Stimulated activated CD8-positive, alpha-beta memory T cell treated with anti-CD3 and anti-CD28 coated beads, Interleukin-4, amount 100 ng/mL, for 4 hours (primary cell): ENCODE measurements around the gene MAF.

Source experiments
- DNase-seq, 2 donors: peaks; one replicate each; pipeline ENCODE4 v3.0.0-alpha.2; 2020; ENCODE audit warnings: low read depth in 2 of 2, low spot score in 1 of 2

MAF gene

GRCh38 chr16:79613009-79613408, 12.5 kb upstream of the MAF start:
- no peak for DNase-seq

DNA sequence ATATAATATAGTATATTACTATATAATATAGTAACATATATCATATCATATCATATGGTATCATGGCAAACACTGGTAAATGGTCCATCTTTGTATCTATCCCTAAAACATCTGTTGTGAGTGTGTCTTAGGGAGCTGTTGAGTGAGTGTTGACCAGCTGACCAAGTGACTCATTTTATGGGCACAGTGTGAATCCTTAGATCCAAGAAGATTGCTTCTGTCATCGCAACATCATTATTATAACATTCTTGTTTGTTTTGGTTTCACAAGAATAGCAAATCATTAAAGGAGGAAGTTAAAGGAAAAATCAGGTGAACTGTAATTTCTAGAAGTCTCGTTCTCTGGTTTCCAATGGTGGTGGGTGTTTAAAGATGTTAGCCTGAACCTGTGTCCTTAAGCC, 11.7 kb upstream of the MAF start:
- no peak for DNase-seq

DNA sequence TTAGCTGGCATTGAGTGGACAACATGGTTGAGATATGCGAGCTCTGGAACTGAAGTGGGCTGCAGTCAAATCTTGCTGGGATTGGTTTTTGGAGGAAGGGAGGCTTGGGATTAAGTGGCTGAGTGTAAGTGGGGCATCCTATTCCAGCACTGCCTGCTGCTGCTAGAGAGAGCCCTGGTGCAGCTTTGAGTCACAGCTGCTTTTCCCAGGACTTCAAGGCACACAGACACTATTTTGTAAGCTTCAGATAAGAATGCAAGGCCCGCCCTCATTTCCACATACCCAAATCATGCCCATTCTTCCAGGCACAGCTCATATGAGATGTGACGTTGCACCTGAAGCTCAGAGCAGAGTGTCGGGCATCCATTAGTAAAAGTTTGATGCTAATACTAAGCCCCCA, 10.2 kb upstream of the MAF start:
- no peak for DNase-seq

GRCh38 chr16:79609861-79610260, 9.3 kb upstream of the MAF start:
- DNase-seq = no peak

- no peak for DNase-seq
These were observed 8.4 kb upstream of the MAF start for GRCh38 chr16:79608976-79609375.

DNA sequence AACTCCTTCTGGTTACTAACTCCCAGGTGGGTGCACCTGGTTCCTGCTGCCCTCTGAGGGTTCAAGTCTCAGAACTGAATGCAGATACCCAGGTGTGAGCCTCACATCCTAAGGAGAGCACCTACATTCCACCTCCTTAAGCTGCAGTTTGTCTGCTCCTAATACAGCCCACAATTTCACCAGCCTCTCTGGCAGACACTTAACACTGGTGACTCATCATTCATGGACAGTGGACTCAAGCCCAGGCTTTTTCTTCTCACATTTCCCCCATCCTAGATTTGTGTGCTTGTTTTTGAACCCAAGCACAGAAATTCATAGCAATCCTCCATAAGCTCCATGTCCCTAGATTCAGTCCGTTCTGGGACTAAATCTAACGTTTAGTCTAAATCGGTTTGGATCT, 7.0 kb upstream of the MAF start:
- DNase-seq = no peak

DNA sequence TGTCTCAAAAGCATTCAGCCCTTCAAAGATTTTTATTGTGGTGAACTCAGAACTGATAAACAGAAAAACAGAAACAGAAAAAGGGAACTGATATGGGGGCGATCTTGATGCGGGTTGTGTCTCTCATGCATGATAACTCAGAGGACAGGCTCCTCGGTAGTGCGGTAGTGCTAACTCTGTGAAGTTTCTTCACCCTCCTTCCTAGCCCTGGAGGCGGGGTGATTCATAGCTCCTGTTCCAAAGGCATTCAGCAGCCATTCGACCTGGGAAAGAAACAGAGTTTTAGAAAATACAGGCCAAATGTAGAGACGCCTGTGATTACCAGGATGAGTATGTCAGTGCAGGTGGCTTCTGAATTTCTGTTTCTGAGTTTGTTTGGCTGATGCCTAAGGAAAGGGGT, 5.5 kb upstream of the MAF start:
- no peak for DNase-seq

DNA sequence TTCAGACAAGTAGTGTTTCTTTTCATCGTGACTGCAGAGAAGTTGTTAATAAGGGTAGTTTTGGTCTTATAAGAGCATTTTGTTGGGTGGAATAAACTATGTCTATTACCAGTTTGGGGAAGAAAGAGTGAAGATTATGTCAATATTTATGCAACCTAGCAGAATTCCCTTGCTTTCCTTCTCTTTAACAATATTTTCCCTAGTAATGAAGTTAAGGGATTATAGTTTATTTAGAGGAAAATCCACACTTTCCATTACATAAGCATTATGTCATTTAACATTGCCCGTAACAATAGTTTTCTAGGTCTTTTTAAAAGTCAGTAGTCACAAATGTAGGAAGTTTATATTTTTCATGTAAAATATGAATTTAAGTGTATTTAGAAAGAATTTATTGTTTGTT, 2.5 kb upstream of the MAF start:
- no peak for DNase-seq

- no peak for DNase-seq
These were observed 2.1 kb upstream of the MAF start for GRCh38 chr16:79602628-79603014.

DNA sequence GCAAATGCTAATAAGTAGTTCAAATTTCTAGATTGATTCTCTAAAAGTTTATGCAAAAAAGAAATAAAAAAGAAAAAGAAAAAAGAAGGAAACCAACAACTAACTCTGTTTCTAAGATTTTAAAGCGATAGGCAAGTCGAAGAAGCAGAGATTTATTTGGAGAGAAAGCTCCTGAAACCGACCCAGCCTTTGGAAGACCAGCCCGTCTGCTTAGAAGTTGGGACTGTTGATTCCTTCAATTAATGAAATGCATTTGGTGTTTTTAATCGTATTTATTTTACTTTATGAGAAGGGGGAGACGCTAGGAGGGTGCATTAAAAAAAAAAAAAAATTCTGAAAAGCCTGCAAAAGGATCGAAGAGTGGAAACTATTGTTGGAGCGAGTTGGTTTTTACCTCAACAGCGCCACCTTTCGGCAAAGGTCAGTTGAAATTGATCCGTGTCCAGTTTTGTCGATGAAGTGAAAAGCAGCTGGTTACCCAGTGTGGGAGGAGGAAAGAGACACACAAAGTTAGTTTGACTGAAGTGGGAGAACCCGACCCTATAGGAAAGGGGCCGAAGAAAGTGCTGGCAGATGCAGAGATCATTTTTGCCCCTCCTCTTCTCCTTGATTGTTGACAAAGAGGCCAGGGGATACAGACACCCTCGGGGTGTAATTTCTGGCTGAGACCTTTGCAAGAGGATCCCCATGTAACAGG, 1.5 kb upstream of the MAF start:
- peak; percentile 53 to 77 for DNase-seq

DNA sequence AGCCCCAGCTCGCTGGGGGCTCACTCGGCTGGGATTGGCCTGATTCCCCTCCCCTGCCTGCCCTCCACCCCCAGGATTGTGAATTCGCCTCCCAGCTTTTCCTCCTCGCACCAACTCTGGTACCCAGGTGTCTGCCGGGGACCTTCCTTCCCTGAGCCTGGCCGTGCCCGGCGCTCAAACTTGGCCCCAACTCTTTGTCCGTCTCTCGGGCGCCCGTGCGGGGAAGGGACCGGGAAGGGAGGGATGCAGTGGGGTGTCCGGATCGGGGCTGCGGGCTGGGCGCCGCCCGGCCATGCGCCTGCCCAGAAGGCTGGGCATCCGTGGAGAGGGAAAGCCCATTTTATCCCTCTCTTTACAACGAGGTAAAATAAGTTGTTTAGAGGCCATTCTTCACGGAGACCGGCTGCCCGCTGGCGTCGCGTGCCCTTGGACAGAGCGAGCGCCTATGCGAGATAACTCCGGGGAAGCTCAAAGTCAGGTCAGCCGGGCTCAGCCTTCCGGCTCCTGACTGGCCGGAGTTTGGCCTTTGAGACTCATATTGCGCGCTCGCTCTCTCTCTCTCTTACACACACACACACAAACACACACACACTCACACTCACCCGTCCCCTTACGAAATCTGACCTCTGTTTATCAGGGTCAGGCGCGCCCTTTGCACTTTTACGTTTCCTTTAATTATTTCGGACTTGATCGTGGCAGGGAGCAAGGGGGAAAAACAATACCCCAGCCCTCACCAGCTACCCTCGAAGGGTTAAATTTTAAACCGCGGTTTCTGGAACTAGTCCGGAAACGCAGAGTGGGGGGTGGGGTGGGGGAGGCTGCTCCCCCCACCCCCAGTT, 774 bp upstream of the MAF start:
- DNase-seq = no peak

DNA sequence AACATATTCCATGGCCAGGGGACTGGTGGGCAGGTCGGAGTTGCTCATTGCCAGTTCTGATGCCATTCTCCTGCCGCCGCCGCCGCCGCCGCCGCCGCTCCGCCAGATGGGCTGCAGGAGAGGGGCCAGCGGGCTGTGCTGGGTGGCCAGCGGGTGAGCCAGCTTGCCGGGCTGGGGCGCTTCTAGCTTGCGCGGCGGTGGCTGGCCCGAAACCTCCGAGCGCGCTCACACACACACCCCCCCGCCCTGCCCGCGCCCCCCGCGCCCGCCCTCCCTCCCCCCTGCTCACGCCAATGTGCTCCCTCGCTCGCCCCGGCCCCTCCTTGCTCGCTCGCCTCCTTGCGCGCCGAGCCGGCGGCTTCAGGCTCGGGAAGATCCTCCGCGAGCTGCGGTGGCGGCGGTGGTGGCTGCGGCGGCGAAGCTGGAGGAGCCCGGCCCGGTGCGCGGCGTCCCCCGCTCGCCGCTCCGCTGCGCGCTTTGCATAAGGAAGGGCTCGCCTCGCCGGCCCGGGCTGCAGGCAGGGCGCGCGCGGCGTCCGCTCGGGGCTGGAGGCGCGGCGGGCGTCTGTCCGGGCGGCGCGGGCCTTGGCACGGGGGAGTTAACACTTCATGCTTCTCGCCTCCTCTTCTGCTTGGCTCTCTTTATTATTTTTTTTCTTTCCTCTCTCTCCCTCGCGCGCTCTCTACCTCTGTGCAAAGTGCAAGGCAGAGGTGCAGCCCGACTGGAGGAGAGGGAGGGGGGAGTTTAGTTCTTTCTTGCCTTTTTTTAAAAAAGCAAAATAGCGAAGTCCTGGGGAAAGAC, 500 bp downstream of the MAF start:
- peak in 1 of 2 donors; percentile 12 for DNase-seq

- DNase-seq = no peak
These were observed 1.2 kb downstream of the MAF start for GRCh38 chr16:79599256-79599836.

GRCh38 chr16:79598348-79599181, 2.0 kb downstream of the MAF start:
- no peak for DNase-seq

- DNase-seq = no peak
These were observed 2.5 kb downstream of the MAF start for GRCh38 chr16:79598063-79598347.

GRCh38 chr16:79597277-79598062, 3.1 kb downstream of the MAF start:
- DNase-seq = no peak

GRCh38 chr16:79595931-79596450, 4.5 kb downstream of the MAF start:
- no peak for DNase-seq

DNA sequence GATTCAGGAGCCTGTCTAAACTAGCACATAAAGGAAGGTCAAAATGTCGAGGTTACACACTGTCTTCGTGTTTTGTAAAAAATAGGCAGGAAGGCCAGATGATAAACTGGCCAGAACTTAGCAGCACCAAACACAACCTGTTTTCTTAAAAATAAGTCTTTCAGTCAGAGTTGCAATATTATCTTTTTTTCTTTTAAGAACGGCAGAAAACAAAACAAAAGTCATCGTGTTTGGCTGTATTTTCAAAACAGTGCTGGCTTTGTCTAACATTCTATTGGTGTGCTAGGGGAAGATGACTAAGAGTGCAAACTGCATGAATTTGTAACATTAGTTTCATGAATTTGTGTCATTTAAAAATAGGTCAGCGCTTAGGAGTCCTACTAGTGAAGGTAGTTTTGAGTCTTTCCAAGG, 5.3 kb downstream of the MAF start:
- DNase-seq = no peak

DNA sequence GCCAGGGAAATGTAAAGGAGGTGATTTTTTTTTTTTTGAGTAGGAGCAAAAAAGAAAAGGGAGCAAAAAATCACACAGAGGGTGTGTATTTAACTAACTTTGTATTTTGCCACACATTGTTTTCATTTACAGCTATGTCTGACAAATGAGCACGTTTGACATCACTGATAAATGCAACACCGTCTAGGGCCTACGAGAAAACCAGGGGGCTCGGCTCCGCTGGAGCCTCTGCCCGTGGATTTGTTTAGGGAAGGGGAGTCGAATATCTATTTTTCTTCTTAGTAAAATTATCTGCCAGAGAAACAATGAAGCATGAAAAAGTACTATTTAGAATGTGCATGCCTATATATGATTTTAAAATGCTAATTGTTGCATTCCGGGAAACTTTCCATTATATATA, 6.8 kb downstream of the MAF start:
- DNase-seq = no peak

- DNase-seq = no peak
These were observed 7.4 kb downstream of the MAF start for GRCh38 chr16:79593074-79593531.
